GM19328 (cell line): ENCODE data around the gene YIPF3.
A peak's percentile ranks its signal among the peaks of the same experiment; 100 is the strongest.
"Not testable (repeated sequence)": the region's sequence is repeated elsewhere in the genome, so short reads cannot be mapped to it uniquely, and the experiment has no call there.

Experiments
- ATAC-seq: cut with Tn5 transposase; IDR thresholded peaks from one replicate; pipeline ENCODE4 v1.9.1; 2021; ENCODE audit warnings: mild to moderate bottlenecking, moderate library complexity; ENCODE audit not compliant: unreplicated experiment

YIPF3 gene

DNA sequence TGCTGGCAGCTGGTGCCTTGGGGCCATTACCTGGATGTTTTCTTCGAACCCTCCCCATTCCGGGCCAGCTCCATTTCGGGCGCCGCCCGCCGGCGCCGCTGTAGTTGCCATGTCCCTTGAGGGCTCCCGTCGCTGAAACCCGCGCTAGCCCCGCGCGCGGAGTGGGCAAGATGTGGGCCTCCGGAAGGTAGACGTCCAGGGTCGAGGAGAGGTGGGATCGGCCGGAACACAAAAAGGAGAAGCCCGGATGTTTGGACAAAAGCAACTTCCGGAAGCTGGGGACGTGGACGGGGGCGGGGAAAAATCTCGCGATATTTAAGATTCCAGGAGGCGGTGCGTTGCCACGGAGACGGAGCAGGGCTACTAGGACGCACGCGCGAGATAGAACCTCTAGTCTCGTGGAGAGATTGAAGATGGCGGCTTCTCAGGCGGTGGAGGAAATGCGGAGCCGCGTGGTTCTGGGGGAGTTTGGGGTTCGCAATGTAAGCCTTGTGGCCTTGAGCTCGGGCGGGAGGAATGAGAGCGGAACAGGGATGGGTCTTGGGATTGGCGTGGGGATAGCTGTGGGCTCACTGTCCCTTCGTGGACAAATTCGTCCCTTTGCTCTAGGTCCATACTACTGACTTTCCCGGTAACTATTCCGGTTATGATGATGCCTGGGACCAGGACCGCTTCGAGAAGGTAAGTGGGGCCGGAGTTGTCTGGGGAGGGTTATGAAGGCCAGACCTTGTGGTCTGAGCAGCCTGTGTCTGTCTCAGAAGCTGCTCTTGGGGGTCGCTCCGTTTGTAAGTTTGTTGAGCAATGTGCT is at the start of gene YIPF3, which contains the start of gene POLR1C:
YIPF3 (minus strand) TSS at position 230 of the 808 bp plus-strand sequence; CDS start at position 111, 119 bp downstream.
POLR1C (plus strand) TSS at position 393 of the 808 bp plus-strand sequence; CDS start at position 414, 21 bp downstream.
- peak; percentile 78 for ATAC-seq

DNA sequence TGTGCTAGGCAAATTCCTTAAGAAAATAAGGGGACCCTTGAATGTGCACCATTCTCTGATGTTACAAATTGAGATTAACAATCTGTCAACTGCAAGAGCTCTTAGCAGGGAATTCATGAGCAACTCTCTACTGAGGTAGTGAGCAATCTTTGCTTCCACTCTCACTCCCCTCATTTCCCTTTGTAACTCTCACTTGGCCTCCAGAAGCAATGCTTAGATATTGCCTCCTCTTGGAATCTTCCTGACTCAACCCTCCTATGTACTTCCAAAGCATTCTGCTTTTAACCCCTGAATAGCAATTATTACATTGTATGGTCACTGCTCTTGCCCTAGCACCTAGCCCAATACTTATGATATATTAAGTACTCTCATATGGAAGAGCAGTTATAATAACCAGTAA is 42.6 kb upstream of the YIPF3 start:
- ATAC-seq, result no peak

DNA sequence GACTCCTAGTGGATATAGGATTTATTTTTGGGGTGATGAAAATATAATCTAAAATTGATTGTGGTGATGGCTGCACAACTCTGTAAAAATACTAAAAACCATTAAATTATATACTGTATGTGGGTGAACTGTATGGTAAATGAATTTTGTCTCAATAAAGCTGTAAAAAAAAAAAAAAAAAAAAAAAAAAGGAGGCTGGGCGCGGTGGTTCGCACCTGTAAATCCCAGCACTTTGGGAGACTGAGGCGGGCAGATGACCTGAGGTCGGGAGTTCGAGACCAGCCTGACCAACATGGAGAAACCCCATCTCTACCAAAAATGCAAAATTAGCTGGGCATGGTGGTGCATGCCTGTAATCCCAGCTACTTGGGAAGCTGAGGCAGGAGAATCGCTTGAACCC is 40.9 kb upstream of the YIPF3 start:
- not testable (repeated sequence) for ATAC-seq

DNA sequence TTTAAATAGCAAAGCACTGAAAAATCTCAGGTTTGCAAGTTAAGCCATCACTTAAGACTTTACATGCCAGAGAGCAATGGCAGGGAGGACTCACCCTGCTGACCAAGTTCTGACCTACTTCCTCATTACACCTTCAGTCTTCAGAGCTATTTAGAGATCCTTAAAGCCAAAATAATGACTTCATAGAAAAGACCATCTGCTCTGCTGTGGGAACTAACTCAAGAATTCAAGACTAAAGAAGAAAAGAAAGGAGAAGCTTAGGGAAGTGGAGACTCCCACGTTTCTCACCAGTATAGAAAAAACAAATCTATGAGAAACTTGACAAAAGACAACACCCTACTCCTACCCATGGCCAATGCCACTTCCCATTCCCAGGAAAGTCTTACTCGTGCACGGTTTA is 30.5 kb upstream of the YIPF3 start:
- no peak for ATAC-seq

DNA sequence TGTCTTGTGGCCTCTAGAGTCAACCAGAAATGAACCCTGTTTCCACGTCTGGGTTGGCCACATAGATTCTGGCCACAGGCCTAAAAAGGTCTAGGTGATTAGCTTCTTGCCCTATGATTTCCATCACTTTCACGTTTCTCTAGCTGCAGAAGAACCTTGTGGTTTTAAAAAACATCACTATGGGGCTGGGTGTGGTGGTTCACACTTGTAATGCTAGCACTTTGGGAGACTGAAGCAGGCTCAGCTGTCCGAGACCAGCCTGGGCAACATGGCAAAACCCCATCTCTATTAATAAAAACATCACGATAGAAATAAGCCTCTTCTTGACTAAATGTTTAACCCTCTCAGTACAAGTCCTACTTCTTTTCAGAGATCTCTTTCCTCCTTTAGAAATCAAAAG is 27.7 kb upstream of the YIPF3 start:
- no peak for ATAC-seq

DNA sequence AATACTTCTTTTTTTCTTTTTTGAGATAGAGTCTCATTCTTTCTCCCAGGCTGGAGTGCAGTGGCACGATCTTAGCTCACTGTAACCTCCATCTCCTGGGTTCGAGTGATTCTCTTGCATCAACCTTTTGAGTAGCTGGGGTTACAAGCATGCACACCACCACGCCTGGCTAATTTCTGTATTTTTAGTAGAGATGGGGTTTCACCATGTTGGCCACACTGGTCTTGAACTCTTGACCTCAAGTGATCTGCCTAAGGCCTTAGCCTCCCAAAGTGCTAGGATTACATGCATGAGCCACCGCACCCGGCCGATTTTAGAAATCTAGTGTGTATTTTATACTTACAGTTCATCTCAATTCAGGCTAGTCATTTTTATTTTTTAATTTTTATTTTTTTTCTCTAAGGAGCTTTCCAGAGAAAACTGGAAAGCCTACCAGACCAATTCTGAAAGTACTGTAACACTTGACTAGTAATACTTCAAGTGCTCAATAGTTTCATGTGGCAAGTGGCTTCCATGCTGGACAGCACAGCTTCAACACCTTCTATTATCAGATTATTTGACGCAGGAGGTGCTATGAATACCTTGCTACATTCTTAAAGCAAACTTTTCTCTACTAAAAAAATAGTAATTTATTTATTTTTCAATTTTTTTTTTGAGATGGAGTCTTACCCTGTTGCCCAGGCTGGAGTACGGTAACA is 25.2 kb upstream of the YIPF3 start:
- no peak for ATAC-seq

DNA sequence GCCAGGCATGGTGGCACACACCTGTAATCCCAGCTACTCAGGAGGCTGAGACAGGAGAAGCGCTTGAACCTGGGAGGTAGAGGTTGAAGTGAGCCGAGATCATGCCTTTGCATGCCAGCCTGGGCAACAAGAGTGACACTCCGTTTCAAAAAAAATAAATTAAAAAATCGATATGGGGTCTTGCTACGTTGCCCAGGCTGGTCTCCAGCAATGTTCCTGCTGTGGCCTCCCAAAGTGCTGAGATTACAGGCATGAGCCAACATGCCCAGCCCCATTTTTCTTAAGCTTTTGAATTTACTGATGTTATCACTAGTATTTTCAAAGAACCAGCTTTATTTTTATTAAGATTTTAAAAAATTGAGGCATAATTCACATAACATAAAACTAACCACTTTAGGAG is 23.8 kb upstream of the YIPF3 start:
- no peak for ATAC-seq

DNA sequence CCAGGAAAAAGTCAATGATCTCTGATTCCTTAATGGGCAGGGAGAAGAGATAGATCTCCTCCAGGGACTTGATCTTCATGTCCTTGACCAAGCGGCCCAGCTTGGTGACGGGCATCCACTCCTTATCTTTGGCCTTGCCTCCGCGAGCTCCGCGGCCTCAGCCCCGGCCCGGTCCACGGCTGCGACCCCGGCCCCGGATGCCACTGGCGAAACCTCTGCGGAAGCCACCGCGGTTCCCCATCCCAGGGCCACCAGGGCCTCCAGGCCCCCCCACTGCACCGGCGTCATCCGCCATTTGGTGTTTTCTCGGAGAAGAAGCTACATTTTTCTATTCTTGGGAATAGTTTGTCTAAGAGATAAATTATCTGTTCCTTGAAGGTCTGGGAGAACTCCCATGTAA is 22.7 kb upstream of the YIPF3 start:
- not testable (repeated sequence) for ATAC-seq

DNA sequence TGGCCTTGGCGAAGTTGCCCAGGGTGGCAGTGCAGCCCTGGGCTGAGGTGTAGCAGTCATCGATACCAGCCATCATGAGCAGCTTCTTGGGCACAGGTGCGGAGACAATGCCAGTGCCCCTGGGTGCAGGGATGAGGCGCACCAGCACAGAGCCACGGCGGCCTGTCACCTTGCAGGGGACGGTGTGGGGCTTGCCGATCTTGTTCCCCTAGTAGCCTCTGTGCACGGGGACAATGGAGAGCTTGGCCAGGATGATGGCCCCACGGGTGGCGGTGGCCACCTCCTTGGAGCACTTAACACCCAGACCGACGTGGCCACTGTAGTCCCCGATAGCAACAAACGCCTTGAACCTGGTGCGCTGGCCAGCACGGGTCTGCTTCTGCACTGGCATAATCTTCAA is 22.3 kb upstream of the YIPF3 start:
- not testable (repeated sequence) for ATAC-seq

DNA sequence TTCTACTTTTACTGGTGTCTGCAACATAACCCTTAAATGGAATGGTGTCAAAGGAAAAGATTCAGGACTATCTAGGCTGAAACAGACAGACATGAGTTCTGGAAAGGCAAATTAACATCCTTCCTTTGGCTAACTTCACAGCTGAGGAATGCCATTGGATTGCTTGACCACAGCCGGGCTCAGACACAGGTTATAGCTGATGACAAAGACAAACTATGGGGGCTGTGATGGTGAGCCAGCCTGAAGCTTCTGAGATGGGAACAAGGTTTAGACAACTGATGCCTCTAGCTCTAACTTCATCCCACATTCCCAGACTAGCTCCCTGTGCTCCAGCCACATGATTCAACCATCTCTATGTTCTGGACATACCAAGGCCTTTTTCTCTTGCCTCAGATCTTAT is 15.5 kb upstream of the YIPF3 start:
- no peak for ATAC-seq

DNA sequence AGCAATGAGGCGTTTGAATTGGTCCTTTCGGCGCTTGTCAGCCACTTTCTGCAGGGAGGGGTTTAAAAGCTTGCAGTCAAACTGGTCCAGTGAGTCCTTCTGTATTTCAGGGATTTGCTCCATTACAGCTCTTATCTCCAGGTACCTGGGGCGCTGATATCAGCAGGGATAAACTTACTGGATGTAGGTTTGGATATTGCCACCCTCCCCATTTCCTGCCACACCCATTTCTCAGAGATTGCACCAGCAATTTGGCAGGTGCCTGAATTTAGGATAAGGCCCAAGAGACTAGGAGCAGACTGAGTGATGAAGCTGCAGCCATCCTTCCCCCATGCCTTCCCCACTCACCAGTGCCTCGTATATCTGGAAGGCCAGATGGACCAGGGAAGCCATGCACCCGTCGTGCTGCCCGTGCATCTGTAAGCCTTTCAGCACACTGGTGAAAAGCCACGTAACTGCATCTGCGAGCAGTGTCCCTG is 7.8 kb upstream of the YIPF3 start:
- no peak for ATAC-seq

DNA sequence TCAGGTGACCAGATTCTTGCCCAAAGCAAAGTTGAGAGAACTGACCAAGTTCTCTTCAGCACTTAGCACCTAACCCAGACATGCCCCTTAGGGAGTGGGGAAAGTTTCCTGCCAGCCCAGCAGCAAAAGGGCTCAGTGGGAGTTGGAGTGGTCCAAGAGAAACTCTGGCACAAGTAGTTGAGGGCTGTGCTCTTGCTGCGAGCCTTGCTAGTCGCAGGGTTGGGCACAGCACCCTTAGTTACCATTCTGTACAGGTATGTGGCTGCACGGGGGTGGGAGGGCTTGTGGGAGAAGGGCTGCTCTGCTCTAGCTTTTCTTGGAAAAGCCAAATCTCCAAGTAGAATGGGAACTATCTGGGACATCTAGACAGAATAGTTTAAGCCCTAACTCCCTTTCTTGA is 6.6 kb upstream of the YIPF3 start:
- no peak for ATAC-seq

DNA sequence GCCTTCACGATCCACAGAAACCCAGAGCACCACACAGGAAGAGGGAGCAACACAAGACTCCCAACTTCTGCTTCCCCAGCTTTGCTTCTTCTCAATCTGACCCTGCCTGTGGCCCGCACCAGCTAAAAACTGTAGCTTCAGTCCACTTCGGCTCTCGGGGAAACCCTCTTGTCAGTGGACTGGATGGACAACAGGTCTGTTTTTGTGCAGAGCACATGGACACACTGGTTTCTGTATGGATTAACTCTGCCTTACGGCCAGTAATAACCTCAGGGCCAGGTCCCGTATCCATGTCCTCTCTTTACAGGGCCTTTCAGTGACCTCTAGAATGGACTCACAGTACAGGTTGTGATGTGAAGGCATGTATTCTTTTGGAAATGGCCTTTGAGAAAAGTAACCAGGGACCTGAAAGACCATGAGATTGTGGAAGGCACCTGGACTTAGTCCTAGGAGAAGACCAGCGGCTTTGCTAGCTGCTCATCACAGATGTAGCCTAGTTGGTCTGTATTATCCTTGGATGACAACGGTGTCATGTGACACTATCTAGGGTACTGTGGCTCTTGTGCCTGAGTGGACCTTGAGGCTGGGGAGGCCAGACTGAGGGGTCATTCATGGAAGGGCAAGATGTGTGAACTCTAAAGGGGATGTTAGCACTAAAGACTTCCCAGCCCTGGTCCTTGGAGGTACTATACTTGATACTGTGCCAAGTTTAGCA is 6.0 kb upstream of the YIPF3 start:
- no peak for ATAC-seq

DNA sequence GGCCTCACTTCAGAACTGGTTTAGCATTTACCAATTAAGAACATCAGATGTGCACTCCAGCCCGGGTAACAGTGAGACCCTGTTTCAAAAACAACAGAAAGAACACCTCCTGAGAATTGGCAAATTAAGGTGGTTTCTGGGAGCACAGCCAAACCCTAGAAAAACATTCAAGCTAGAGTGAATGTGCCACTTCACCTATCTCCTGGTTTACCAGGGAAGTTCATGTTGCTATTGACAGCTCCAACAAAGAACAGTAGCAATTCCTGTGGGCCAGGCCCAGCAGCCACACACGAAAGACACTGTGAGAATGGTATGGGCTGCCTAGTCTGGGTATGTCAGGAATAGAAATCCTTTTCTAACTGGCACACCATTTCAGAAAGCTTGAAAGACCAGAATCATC is 5.1 kb upstream of the YIPF3 start:
- ATAC-seq, result no peak

DNA sequence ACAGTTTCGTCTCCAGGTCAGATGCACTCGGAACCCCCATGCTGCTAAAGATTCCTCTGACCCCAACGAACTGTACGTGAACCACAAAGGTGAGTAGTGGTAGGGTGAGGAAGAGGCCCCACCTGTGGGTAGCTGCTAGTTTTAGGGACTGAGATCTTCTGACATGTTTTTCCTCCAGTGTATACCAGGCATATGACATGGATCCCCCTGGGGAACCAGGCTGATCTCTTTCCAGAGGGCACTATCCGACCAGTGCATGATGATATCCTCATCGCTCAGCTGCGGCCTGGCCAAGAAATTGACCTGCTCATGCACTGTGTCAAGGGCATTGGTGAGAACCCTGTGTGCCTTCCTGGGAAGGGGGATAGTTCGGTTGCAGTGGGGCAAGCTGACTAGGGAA is 3.4 kb upstream of the YIPF3 start:
- no peak for ATAC-seq

DNA sequence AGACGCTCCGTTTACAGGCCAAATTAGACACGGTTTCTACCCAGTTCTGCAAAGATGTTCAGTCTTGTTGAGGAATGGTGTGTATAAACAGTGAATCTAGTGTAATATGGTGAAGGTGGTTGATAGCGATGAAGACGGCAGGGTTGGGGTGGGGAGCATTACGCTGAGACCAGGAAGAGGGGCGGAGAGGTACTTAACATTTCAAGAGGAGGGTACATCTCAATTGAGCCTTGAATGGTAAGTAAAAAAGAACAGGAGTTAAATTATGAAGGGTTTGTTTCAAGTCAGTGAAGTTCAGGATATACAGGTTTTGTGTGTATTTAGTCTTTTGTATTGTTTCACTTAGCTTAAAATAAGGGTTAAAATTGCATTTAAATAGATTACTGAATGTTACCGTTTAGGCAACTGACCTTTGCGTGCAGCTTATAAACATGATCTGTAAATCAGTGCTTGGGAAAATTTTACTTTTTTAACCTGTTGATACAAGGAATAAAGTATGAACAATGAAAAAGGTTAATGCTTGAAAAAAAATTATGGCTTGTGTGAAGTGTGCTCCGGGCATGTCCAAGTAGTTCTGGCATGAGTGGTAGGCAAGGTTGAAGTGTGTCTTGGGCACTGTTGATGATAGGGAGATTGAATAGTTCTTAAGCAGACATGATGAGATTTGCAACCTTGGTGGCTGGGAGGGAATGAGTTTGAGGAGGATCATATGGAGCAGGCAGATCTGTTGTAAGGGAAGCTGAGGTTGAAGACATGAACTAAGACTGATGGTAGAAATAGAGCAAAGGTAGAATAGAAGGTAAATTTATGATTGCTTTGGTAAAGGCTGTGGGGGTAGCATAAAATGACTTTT is 1.0 kb upstream of the YIPF3 start:
- ATAC-seq, result no peak

DNA sequence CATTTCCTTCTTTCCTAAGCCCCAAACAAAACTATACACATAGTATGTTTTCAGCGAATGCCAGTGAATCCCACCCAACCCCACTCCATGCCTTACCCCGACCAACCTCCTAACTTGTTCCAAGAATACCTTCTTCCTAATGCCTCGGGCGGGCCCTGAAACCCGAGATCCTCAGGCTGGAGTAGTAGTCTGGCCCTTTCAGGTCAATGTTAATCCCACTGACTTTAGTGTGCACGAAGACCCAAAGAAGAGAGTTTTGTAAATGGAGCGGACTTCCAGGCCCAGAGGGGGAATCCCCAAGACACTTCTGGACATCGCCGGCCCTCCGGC is 394 bp downstream of the YIPF3 start:
- no peak for ATAC-seq

DNA sequence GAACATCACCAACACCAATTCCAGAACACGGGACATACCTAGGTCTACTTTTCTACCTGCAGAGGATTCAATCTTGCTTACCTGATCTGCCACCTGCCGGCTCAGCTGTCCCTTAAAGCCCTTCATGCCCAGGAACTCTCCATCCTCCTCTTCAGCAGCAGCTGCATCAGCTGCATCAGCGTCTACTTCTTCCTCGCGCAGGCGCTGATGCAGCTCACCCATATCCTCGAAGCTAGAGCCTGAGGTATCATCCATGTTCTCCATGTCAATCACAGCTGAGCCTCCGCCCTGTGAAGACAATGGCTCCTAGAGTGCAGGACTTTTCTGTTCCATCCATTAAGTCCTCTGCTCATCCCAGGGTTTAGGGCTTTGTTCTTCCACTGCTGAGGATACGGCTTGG is 918 bp downstream of the YIPF3 start:
- no peak for ATAC-seq

DNA sequence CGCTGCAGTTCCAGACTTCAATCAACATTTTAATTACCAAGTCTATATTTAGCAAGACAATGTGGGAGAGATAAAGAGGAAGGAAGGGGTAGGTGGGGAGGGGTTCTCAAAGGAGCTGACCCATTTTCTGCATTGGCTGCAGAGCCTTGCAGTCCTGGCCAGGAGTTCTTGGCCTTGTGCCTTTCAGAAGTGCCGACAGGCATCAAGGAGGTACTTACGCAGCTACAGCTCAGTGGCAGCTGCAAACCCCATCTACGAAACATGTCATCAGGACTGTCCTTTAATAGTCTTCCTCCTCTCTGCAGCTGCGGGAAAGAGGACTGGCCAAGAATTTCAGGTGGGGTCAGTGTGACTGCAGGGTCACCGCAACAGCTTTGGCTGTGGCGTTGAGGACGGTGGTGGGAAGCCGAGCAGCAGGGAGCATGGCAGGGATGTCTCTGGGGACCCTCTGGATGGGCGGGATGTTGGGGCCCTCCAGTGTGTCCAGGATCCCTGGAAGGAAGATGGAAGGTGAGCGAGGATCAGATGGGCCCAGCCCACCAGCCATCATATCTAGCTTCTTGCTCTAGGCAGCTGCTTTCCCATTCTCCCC is 4.8 kb downstream of the YIPF3 start:
- no peak for ATAC-seq

DNA sequence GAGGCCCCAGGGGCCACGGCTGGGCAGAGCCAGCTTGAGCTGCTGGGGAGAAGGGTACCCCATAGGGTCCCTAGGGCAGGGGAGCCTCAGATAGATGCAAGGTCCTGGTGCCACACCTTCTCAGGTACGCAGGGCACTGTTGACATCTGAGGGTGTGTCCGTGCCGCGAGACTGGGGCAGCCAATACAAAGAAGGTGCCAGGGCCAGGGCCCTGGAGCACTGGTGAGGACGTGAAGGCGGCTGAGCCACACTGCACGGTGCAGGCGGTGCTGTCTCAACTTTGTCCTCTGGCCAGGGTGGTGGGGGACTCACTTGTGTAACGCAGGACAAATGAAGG is 5.9 kb downstream of the YIPF3 start:
- ATAC-seq, result no peak
